GM19324 (cell line): ENCODE results near the gene RXRA.

Source experiments
- ATAC-seq: cut with Tn5 transposase; IDR thresholded peaks from one replicate; pipeline ENCODE4 v1.9.1; 2021; ENCODE audit warnings: mild to moderate bottlenecking, moderate library complexity; ENCODE audit not compliant: unreplicated experiment, low FRiP score

RXRA gene

DNA sequence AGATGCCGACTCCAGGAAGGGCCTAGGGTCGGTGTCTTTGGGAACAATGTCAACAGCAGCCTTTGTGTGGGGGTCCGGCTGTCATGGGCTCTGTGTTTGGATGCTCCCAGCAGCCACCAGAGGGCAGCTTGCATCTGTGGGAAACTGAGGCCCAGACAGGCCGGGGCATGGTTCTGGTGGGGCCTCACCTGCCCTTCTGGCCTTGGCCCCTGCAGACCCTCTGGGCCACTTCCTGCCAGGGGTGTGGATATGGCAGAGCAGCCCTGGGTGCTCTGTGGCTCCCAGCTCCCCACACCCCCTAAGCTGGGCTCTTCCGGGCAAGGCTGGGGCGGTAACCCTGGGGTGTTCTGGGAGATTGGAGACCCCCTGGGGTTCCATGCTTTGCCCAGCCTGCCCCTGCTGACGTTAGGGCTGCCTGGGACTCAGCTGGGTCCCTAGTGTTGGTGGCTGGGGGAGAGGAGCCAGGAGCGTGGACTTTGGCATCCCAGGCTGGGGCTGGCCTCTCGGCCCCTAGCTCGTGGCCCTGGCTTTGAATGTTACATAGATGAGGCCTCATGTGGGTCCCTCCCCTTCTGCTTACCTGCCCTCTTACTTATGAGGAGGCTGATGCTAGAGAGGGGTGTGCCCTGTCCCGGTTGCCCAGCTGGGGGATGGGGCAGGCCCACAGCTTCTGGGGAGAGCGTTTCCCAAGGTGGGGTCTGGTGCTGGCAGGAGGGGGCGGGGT lies 38.3 kb downstream of the RXRA start:
- no peak for ATAC-seq

DNA sequence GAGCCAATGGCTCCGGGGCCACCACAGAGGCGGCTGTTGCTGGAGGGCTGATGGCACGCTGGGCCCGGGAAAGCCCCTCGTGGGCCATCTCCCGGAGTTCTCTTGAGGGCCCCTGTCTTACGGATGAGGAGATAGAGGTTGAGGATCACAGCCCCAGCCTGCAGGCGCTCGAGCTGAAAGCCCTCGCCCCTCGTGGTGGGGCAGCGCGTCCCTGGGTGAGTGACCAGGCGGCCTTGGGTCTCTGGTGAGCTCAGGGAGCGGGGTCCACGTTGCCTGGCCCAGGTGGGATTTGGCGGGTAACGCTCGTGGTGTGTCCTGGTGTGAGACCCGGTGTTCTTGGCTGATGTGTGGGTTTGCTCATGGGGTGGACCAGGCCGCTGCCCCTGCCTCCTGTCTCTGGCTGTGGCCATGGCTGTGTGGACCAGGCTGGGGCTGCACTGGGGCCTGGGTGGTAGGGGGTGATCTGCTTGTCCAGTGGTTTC lies 38.9 kb downstream of the RXRA start:
- ATAC-seq, result no peak

DNA sequence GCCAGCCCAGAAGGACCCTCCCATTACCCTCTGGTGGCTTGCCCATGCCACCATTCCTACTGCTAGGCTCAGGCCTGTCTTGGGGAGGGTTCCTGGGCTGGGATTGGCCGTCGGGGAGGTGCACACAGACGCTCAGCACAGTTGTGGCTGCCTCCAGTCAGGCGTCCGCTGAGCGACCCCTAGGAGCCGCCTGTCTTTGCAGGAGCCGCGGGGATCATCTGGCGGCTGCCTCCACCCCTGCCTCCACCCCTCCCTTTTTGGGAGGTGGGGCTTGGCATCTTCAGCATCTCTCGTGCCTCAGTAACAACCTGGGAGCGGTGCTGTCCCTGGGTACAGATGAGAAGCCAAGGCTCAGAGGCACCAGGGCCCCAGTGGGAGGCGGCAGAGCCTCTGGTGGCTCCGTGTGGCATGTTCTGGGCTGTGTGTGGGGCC lies 39.6 kb downstream of the RXRA start:
- no peak for ATAC-seq

DNA sequence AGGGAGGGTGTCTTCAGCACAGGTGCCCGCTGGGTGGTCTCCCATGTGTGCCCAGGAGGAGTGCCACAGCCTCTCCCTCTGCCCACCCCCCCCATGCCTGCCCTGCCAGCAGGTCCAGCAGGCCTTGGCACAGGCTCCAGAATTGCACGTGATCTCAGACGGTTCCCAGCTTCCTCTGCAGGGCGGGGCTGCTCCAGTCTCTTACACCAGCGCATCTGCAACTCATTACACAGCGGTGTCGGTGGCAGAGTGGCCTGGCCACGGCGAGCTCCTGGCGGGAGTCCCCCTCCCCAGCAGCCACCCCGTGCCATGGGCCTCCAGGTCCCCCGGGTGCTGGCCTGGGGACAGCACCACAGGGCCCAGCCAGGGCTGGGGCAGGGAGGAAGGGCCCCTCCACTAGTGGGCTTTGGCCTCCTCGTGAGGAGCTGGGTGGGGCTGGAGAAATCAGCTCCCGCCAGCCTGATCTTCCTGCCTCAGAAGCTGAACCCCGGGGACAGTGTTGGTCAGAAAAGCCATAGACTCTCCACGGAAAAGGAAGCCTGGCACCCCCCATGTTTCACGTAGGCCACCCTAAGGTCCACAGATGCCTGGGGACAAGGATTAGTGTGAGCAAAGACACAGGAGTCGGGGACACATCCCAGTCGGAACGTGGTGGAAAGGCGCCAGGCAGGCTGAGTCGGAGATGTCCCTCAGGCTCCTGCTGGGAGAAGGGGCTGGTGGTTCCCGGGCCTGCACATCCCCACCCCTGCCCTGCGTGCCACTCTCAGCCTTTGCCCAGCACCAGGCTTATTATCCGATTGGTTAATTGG lies 40.2 kb downstream of the RXRA start:
- no peak for ATAC-seq

DNA sequence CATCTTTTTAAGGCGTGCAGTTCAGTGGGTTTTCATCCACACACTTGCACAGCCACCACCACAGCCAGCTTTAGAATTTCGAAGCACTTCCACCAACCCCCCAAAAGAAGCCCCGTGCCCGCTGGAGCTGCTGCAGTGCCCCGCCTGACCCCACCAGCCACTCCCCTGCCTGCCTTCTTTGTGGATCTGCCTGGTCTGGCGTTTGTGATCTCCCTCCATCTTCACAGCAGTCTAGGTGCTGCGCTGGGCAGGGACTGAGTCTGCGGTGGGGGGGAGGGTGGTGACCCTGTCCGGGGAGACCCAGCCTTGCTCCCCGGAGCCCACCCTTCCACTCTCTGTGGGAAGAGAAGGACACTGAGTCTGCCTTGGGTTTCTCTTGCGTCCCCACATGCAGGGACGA lies 40.8 kb downstream of the RXRA start:
- no peak for ATAC-seq

GRCh38 chr9:134367791-134368490 lies 41.7 kb downstream of the RXRA start:
- ATAC-seq, result no peak

- no peak for ATAC-seq
These were observed 42.3 kb downstream of the RXRA start for GRCh38 chr9:134368571-134368970.

GRCh38 chr9:134369416-134370212 lies 43.4 kb downstream of the RXRA start:
- no peak for ATAC-seq

DNA sequence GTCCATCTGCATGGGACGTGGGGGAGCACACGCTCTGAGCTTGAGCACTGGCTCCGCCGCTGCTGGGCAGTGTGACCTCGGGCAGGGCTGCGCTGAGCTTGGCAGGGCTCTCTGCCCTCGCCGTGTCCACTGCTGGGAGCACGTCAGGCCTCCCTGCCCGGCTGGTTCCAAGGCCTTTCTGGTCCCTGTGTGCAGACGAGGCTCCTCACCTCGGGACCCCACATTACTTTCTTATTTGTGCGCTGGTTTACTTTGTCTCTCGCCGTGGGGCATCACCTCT lies 43.9 kb downstream of the RXRA start:
- ATAC-seq, result no peak

GRCh38 chr9:134370638-134371037 lies 44.4 kb downstream of the RXRA start:
- no peak for ATAC-seq

GRCh38 chr9:134371731-134372130 lies 45.5 kb downstream of the RXRA start:
- ATAC-seq, result no peak

DNA sequence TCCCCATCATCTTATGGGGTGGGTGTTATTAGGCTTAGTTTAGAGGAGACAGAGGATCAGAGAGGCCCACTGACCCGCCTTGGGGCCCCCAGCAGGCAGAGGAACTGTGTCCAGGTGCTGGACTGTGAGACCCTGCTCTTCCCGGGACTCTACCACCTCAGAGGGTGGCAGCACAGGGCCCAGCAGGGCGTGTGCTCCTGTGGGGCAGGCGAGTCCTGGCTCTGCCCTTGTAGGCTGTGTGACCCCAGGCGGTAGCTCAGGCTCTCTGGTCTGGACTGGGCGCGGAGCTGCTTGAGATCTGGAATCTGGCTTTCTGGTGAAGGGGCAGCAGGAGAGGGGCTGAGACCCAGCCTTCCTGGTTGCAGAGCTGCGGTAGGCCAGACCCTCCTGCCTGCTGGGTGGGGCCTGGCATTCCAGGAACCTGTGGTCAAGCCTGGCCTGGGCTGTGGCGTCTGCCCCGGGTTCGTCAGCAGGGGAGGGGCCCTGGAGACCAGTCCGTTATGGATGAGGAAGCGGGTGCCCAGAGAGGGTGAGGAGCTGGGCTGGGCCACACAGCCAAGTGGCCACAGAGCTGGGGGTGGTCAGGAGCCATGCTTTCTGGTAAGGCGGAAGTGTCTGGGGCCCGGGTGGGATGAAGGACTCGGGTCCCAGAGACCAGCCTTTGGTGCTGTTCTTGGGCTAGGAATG lies 46.5 kb downstream of the RXRA start:
- ATAC-seq, result no peak

- no peak for ATAC-seq
These were observed 47.0 kb downstream of the RXRA start for GRCh38 chr9:134373269-134373668.

GRCh38 chr9:134373953-134374300 lies 47.7 kb downstream of the RXRA start:
- ATAC-seq, result no peak

- no peak for ATAC-seq
These were observed 48.2 kb downstream of the RXRA start for GRCh38 chr9:134374301-134375010.

- ATAC-seq, result no peak
These were observed 48.7 kb downstream of the RXRA start for GRCh38 chr9:134375011-134375390.

GRCh38 chr9:134375430-134376385 lies 49.5 kb downstream of the RXRA start:
- ATAC-seq, result no peak

- ATAC-seq, result no peak
These were observed 50.3 kb downstream of the RXRA start for GRCh38 chr9:134376386-134377142.
